ENCODE data around the gene CDC42EP2. TPM values are rescaled to one million over a fixed set of nuclear protein-coding genes. Genes with fewer than 3 reads are reported as not detected.
A peak's percentile ranks its signal among the peaks of the same experiment; 100 is the strongest.

Gene CDC42EP2
- total RNA-seq, 2 experiments from 2014 or later: 1.7 TPM; not detected in 1

GRCh38 chr11:65327021-65327420, 12.4 kb downstream of the CDC42EP2 start:
- Histone ChIP-seq H3K79me2 (ENCODE audit: insufficient read depth, low read depth, low read length) (no peaks in the 10 kb centered on the region), H3K9me2 (ENCODE audit: insufficient read depth, low read length) (no peaks in the 10 kb centered on the region), H2AFZ (ENCODE audit: low read length) (no peak overlapping the region), H3K4me1 (ENCODE audit: insufficient read depth, low read length, poor library complexity, severe bottlenecking) (peaks cover 8% of the 10 kb centered on the region), H3K9me3 (ENCODE audit: low read length) (no peaks in the 10 kb centered on the region), H3K27ac (ENCODE audit: low read depth, low read length, poor library complexity, severe bottlenecking) (no peak overlapping the region), H3K36me3 (ENCODE audit: insufficient read depth, low read length) (no peaks in the 10 kb centered on the region), H4K20me1 (ENCODE audit: insufficient read depth, low read length) (no peaks in the 10 kb centered on the region), H3K4me3 (ENCODE audit: low read depth, low read length, poor library complexity, severe bottlenecking) (no peak overlapping the region), H3K4me2 (ENCODE audit: low read length) (no peak overlapping the region)
- ChIA-PET CTCF (ENCODE audit: unreplicated experiment) (no interaction called here), POLR2A (interaction anchor here (0.6 kb wide), 1 partner anchor 1144 kb away, joined by 3 read pairs; no protein-coding TSS in a partner anchor)
- no peak for DNase-seq (ENCODE audit: low spot score)
- intact Hi-C loops (cut with micrococcal nuclease; ENCODE audit: unreplicated experiment): no loop called here
- TF ChIP-seq CTCF (conservative IDR thresholded peaks at IDR 0.05; ENCODE audit: low read length): no peak
- no peak for TF ChIP-seq EZH2phosphoT487 (IDR thresholded peaks at IDR 0.05; ENCODE audit: borderline replicate concordance, low read depth, low read length)
- no TSS peak for BruUV-seq (replicated peaks)

DNA sequence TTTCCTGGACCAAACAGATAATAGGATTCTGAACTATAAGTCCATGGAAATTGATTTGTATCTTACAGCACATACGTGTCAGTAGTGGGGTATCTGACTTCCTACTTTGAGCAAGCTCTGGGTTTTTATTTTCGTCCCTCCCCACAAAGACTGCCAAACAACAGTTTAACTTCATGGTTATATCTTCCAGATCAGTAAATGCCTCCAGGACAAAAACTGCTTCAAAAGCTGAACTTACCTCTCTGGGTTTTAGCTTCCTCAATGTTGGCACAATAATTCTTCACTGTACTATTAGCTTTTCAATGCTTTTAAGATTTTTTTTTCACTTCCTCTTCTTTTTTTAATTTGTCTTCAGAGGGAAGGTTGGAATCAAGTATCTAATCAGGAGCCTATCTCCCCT, 14.8 kb downstream of the CDC42EP2 start:
- intact Hi-C loops (cut with micrococcal nuclease; ENCODE audit: unreplicated experiment): no loop called here
- peak overlapping the region; percentile 63 for H3K27ac ChIP-seq (ENCODE audit: low read depth, low read length, poor library complexity, severe bottlenecking)
- peak overlapping the region; percentile 44 for H3K4me3 ChIP-seq (ENCODE audit: low read depth, low read length, poor library complexity, severe bottlenecking)
- H2AFZ ChIP-seq (ENCODE audit: low read length): peak overlapping the region; percentile 96
- H3K9me3 ChIP-seq (ENCODE audit: low read length): no peaks in the 10 kb centered on the region
- peaks cover 8% of the 10 kb centered on the region for H3K79me2 ChIP-seq (ENCODE audit: insufficient read depth, low read depth, low read length)
- H3K9me2 ChIP-seq (ENCODE audit: insufficient read depth, low read length): no peaks in the 10 kb centered on the region
- TSS peak; percentile 88 for BruUV-seq (replicated peaks)
- ChIA-PET CTCF (ENCODE audit: unreplicated experiment) (interaction anchor here (0.7 to 1.8 kb wide), 5 partner anchors 12 to 65 kb away, joined by 3 to 5 read pairs (median 4); no protein-coding TSS in a partner anchor), POLR2A (interaction anchor here (0.6 to 1.3 kb wide), 6 partner anchors 9 to 876 kb away, joined by 3 to 4 read pairs (median 4); no protein-coding TSS in a partner anchor)
- no peak for DNase-seq (ENCODE audit: low spot score)
- H4K20me1 ChIP-seq (ENCODE audit: insufficient read depth, low read length): peaks cover 2% of the 10 kb centered on the region; the same call in 1 of the 2 replicates
- H3K4me2 ChIP-seq (ENCODE audit: low read length): peak overlapping the region; percentile 71
- H3K36me3 ChIP-seq (ENCODE audit: insufficient read depth, low read length): no peaks in the 10 kb centered on the region
- peaks cover 8% of the 10 kb centered on the region for H3K4me1 ChIP-seq (ENCODE audit: insufficient read depth, low read length, poor library complexity, severe bottlenecking)
- TF ChIP-seq EZH2phosphoT487 (IDR thresholded peaks at IDR 0.05; ENCODE audit: borderline replicate concordance, low read depth, low read length) (no peak), CTCF (conservative IDR thresholded peaks at IDR 0.05; ENCODE audit: low read length) (no peak)

DNA sequence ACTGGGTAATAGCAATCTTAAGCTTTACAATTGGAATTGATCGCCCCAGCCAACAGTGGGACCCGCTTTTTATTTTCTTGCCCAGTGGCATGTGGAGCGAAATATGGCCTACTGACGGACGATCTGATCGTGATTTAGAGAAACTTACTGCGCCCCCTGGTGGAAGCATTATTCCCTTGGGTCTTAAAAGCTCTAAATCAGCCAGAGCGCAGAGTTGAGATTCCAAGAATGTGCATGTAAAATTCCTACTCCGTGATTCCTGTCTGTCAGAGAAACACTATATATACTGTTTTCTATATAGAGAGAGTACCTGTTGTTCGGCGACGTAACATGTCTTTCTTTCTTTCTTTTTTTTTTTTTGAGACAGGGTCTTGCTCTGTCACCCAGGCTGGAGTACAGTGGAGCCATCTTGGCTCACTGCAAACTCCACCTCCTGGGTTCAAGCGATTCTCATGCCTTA, 15.3 kb downstream of the CDC42EP2 start:
- BruUV-seq (replicated peaks): no TSS peak
- Histone ChIP-seq H3K36me3 (ENCODE audit: insufficient read depth, low read length) (no peaks in the 10 kb centered on the region), H3K4me2 (ENCODE audit: low read length) (peak overlapping the region; percentile 71), H3K4me1 (ENCODE audit: insufficient read depth, low read length, poor library complexity, severe bottlenecking) (peaks cover 12% of the 10 kb centered on the region), H2AFZ (ENCODE audit: low read length) (peak overlapping the region; percentile 96), H3K27ac (ENCODE audit: low read depth, low read length, poor library complexity, severe bottlenecking) (peak overlapping the region; percentile 63), H3K79me2 (ENCODE audit: insufficient read depth, low read depth, low read length) (peaks cover 13% of the 10 kb centered on the region), H4K20me1 (ENCODE audit: insufficient read depth, low read length) (peaks cover 7% of the 10 kb centered on the region; the same call in 1 of the 2 replicates), H3K9me3 (ENCODE audit: low read length) (no peaks in the 10 kb centered on the region), H3K9me2 (ENCODE audit: insufficient read depth, low read length) (no peaks in the 10 kb centered on the region), H3K4me3 (ENCODE audit: low read depth, low read length, poor library complexity, severe bottlenecking) (peak overlapping the region; percentile 44)
- POLR2A ChIA-PET: interaction anchor here (0.7 to 1.3 kb wide), 5 partner anchors 10 to 561 kb away, joined by 3 to 4 read pairs (median 4); no protein-coding TSS in a partner anchor
- CTCF ChIA-PET (ENCODE audit: unreplicated experiment): interaction anchor here (0.7 to 1.8 kb wide), 5 partner anchors 12 to 65 kb away, joined by 3 to 5 read pairs (median 4); no protein-coding TSS in a partner anchor
- peak; percentile 96 for DNase-seq (ENCODE audit: low spot score)
- peak; percentile 95 for TF ChIP-seq CTCF (conservative IDR thresholded peaks at IDR 0.05; ENCODE audit: low read length)
- no peak for TF ChIP-seq EZH2phosphoT487 (IDR thresholded peaks at IDR 0.05; ENCODE audit: borderline replicate concordance, low read depth, low read length)
- intact Hi-C loops (cut with micrococcal nuclease; ENCODE audit: unreplicated experiment): no loop called here

Measured in OCI-LY7 (cell line).